Measurements from ENCODE around the gene PDE4A.

DNA sequence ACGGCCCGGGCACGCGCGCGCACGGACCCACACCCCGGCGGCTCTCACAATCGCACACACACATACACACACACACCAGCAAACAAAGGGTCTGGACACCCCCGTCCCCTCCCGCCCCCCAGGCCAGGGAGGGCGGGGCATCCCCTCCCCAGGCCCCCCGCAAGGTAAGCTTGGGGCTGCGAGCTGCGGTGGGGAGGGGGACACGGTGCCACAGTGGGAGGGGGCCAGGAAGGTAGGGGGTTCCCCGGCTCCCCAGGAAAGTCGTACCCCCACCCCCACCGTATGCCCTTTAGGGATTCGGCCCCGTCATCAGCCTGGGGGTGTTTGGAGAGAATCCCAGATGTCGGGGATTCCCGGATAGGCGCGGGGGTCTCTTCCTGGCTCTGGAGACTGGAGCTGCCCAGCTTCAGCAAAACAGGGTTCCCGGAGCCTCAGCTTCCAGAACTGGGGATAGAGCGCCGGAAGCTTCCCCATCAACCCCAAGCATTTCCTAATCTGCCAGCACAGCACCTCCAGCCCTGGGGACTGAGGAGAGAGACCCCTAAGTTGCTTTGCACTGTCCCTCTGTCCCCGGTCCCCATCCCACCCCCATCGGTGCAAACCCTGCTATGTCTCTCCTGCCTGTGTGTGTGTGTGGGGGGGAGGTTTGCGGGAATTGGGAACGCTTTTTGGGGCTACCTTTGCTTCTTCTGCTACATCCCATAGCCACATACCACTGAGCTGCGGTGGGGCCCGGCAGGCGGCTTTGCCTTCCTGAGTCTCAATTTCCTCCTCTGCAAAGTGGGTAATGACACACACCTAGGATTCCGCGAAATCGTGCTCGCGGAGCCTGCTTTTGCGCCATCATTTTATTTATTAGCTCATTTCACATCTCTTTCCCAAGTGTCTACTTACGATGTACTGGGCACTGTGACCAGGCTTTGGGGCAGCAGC, 15.2 kb upstream of the PDE4A start:
- TF ChIP-seq, protein P1, sequence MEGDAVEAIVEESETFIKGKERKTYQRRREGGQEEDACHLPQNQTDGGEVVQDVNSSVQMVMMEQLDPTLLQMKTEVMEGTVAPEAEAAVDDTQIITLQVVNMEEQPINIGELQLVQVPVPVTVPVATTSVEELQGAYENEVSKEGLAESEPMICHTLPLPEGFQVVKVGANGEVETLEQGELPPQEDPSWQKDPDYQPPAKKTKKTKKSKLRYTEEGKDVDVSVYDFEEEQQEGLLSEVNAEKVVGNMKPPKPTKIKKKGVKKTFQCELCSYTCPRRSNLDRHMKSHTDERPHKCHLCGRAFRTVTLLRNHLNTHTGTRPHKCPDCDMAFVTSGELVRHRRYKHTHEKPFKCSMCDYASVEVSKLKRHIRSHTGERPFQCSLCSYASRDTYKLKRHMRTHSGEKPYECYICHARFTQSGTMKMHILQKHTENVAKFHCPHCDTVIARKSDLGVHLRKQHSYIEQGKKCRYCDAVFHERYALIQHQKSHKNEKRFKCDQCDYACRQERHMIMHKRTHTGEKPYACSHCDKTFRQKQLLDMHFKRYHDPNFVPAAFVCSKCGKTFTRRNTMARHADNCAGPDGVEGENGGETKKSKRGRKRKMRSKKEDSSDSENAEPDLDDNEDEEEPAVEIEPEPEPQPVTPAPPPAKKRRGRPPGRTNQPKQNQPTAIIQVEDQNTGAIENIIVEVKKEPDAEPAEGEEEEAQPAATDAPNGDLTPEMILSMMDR (IDR thresholded peaks at IDR 0.05), result no peak
- TF ChIP-seq POLR2A (IDR thresholded peaks at IDR 0.05), result no peak
- TF ChIP-seq EP300 (IDR thresholded peaks at IDR 0.05; ENCODE audit: low read depth), result no peak

Measured in transverse colon (tissue), 3 donors.